HG02981 (cell line): ENCODE measurements around the gene EXOC4.

Experiments used
- ATAC-seq: cut with Tn5 transposase; IDR thresholded peaks from one replicate; pipeline ENCODE4 v1.9.1; 2021; ENCODE audit warnings: mild to moderate bottlenecking, moderate library complexity; ENCODE audit not compliant: unreplicated experiment

Gene EXOC4

DNA sequence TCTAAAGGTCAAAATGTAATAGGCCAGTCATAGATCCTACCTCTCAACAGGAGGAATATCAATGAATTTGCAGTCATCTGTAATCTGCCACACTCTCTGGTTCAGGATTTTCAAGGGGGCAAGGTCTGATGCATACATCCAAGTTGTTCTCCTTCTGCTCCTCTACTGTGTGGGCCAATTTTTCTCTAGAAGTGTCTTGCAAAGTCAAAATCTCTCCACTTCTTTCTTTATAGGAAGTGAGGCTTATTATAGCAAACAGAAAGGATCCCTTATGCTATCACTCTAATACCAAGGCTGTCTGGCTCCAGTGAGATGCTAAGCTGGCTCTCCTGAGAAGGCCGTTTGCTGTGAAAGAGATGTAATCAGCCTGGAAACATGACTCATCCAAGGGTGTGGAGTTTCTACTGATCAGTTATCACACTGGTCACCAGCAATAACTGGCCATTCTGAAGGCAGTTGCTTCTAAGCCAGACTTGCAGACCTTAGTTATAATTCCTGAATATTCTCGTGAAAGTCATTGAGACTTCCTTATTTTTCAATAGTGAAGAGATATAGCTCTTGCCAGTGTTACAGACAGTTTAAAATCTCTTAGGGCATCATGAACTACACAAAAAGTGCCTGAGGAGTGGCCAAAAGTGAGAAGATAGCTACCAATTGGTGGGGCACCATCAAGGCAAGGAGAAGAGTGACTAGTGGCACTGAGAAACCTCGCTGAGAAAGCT is 831.0 kb downstream of the EXOC4 start:
- ATAC-seq, result no peak

DNA sequence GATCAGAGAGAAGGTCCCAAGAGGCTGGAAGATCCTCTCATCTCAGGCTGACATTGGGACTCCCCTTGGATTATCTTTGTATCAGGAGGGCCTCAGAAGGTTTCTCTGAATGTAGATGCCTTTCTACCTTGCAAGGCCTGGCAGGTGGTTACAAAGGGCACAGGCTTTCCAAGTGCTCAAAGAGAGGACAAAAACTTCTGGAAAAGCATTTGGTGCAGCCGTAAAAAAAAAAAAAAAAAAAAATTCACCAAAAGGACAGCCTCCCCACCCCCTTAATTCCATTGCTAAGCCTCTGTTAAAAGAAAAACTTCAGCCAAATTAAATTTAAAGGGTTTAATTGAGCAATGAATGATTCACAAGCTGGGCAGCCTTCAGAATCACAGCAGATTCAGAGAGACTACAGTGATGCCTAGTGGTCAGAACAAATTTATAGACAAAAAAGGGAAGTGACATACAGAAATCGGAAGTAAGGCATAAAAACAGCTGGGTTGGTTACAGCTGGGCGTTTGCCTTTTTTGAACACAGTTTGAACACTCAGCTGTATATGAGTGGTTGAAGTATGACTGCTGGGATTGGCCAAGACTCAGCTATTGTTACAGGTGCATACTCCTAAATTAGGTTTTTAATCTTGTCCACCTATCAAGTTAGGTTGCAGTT is 831.7 kb downstream of the EXOC4 start:
- ATAC-seq, result no peak

DNA sequence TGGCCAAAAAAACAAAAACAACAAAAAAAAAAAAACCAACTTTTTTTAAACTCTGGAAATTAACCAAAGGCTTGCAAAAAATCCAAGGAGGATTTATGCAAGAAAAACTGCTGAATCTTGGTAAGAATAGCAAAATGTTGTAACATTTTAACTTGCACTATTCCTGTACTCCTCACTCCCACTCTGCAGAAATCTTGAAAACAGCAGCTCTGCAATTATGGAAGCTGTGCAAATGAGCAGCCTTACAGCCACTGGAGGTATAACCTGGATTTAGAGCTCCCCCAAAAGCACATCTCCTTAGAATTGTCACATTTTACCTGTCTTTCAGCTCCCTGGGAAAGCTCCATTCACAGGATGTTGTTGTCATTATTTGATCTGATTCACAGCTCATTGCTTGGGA is 832.4 kb downstream of the EXOC4 start:
- no peak for ATAC-seq

DNA sequence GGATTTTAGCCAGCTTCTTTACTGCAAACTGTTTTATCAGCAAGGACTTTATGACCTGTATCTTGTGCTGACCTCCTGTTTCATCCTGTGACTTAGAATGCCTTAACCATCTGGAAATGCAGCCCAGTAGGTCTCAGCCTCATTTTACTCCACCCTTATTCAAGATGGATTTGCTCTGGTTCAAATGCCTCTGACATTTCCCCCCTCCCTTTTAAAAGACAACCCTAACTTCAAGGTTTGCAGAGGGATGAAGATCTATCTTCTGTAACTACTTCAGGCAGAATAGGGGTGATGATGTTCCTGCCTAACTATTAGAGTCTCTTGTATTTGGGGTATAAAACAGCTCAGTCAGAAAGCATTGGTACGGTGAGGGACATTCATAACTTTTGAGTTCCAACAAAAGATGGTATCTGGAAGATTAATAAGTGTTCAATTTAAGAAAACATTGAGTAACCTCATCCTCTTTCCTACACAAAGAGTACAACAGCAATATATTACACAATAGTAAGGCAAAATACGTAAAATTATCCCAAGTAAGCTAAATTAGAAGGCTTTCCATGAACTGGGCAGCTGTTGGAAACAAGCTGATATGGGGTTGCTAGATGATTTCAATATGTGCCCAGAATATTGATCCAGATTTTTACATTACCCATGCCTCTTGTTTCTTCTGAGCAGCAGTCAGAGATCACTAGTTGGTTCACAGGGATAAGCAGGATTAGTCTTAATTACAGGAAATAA is 834.3 kb downstream of the EXOC4 start:
- ATAC-seq, result no peak

DNA sequence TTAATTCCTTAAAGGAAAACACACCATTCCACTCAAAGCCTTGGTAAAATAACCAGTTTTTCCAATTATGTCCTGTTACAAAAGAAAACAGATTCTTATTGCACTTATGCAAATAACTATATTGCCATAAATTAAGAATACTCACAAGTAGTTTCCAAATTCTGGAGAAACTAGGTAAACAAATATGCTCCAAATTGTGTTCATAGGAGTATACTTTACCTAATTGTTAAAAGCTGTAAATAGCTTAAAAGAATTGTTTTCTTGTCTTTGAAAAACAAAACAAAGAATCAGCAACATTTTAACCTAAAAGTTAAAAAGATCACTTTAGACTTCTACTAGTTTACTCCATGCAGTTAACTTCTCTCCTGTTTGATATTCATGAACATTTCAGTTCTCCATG is 835.3 kb downstream of the EXOC4 start:
- ATAC-seq, result no peak

DNA sequence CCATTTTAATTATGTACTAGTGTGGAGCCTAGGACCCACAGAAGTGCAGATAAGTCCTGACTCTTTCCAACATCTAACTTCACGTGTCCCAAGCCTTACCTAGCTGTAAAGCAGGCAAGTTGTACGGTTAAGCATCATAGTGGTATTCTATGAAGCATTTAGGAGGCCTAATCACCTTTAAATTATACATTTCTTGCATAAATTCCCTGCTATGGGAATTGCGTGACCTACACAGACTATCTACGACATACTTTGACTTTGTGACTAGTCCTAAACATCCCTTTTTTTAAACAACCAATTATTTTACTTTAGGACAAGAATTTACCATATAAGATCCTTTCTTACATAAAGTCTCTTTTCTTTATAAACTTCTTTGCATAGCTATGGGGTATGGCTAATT is 836.6 kb downstream of the EXOC4 start:
- ATAC-seq, result no peak

DNA sequence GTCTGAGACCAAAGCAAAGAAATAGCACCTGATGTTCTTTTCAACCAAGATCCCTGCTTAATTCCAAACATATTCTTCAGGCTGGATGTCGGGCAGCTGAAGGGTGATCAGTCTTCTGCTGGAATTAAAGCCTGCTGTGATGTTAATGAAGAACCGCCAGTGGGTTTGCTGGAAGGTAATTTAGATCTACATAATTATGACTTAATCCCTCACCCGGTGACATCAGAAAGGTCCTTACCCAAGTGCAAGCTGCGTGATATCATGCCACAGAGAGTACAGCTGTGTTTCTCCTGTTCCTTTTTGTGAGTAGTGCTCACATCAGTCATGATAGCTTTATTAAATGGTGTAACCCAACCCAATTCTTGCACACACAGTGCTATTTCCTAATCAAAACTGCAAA is 845.2 kb downstream of the EXOC4 start:
- ATAC-seq, result no peak

DNA sequence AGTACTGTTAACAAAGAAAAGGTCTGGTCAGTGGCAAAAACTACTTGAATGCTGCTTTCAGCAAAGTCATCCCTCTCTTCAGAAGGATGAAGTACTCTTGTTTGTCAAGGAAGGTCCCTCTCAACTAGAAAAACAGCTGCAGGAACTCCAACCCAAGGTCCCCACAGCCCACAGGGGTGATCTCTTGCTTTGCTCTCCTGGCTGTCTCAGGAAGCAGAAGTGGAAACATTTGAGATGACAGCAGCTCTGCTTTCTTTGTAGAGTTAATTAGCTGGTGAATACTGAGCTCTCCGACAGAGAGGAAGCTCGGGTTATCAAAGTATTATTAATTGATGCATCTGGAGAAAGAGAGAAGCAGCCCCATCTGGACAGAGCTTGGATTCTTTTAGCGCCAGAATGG is 848.8 kb downstream of the EXOC4 start:
- ATAC-seq, result no peak

DNA sequence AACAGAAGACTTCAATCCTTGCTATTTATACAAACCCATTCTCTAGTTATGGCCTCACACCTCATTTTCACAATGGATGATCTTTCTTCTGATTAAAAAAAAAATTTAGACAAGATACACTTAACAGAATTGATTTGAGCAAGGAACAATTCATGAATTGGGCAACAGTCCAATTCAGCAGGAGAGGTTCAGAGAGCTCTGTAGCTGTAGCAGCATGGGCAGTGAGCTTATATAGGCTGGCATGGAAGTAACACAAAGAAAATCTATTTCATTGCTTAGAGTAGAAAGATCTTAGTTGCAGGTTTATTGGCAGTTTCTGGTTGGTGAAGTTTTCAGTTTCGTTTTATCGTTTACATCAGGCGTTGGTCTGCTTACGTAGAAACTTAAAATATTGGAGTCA is 851.3 kb downstream of the EXOC4 start:
- no peak for ATAC-seq

DNA sequence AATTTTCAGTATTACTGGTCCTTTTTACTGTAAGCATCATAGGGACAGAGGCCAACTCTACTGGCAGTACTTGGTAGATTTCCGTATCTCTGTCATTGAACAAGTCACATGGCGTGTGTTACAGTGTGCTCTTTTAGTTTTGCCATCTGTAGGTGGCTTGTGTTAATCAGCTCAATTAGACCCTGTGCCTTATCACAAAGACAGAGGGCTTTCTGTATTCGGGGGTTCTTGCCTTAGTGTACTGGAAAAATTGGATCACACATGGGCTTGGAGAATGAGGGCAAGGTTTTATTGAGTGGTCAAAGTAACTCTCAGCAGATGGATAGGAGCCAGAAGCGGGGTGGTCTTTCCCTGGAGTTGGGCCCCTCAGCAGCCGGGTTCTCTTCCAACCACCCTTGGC is 853.0 kb downstream of the EXOC4 start:
- ATAC-seq, result no peak

DNA sequence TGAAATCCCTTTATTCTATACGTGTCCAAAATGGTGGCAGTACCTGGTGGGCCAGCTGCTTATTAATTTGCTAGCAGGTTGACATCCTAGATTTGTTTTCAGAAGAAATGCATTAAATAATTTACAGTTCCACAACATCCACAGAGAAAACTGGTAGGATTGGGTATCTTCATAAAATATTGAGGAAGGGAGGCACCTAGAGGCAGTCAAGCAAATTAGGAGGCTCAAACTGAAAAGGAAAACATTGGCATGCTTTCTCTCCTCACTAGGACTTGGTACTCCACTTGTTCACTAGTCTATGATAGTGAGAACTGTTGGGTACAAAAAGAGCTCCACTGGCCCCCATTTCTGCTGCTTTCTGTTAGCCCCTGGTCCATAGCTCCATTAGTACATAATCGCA is 855.9 kb downstream of the EXOC4 start:
- no peak for ATAC-seq

DNA sequence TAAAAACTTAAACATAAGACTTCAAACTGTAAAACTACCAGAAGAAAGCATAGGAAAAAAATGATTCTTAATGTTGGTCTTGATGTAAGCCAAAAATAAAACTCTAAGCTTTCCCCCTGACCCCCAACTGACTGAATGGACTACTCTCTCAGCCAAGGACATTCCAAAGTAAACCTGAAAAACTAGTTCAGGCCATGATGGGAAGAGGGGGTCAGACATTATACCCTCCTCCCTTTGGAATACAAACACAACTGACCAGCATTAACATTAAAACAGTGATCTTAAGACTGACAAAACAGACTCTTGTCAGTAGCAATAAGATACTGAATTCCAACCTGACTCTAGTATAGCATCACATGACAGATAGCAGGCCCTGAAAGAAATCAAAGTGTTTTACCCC is 860.8 kb downstream of the EXOC4 start:
- ATAC-seq, result no peak

DNA sequence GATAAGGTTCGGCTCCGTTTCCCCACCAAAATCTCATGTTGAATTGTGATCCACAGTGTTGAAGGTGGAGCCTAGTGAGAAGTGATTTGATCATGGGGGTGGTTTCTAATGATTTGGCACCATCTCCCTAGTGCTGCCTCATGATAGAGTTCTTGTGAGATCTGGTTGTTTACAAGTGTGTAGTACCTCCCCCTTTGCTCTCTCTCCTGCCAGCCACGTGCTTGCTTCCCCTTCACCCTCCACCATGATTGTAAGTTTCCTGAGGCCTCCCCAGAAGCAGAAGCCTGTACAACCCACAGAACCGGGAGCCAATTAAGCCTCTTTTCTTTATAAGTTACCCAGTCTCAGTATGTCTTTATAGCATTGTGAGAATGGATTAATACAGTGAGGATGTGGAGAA is 862.1 kb downstream of the EXOC4 start:
- no peak for ATAC-seq
